NOMO-1 treated with DMSO at 0.1 percent for 48 hours (cell line): ENCODE data around the gene DYSF.
"Not testable (repeated sequence)": the region's sequence is repeated elsewhere in the genome, so short reads cannot be mapped to it uniquely, and the experiment has no call there.

Source experiments
- DNase-seq: peaks from one replicate; lab custom pipeline; 2025; ENCODE audit not compliant: unreplicated experiment; lab: John Stamatoyannopoulos, UW

DYSF gene

DNA sequence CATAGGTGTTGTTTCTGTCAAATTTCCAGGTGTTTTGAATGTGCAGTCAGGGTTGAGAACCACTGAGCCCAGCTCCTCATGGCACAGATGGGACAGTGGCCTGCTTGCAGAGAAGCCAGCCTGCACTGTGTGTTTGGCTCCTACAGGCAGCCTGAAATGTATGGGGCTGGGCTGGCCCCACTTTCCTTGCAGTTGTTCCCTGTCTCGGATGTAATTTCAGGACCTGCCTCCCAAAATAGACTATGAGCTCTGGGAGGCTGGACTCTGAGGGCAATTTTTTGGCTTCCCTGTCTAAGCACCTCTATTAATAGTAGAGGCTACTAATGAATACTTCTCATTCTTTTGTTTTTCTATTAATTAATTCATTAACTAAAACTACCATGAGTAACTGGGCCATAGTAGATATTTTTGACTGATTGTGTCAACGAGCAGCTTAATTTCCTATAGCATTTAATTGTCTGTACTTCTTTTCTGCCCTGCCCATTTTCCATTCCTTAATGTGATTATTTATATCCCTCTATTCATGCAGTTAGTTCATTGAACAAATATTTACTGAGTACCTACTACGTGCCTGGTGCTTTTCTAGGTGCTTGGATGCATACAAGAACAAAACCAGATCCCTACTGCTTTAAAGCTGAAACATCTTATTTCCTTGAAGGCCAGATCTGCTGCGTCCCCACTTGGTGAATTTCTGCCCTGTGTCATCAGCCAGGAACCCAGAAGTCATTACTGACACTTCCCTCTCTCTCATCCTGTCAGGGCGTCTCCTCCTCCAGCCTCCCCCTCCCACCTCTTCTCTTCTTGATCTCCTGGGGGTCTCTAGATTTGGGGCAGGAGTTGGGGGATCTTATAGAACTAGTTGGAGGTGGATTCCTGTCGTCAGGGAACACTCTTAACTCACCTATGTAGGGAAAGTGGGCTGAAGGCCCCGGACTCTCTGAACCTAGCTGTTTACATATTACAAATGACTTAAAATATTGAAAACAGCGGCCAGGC is 16.3 kb downstream of the DYSF start:
- DNase-seq, result no peak

DNA sequence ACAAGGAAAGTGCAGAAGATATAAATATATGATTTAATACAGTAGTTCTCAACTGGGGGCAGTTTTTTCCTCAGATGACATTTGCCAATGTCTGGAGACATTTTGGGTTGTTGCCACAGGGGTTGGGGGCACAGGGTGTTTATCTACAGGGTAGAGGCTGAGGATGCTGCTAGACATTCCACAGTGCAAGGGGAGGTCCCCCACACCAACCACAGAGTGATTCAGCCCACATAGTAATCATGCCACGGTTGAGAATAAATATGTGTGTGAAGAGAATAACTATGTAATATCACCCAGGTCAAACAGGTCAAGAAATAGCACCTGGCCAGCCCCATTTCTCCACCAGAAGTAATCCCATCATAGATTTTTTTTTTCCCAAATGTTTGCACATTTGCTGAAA is 17.9 kb downstream of the DYSF start:
- DNase-seq, result no peak

DNA sequence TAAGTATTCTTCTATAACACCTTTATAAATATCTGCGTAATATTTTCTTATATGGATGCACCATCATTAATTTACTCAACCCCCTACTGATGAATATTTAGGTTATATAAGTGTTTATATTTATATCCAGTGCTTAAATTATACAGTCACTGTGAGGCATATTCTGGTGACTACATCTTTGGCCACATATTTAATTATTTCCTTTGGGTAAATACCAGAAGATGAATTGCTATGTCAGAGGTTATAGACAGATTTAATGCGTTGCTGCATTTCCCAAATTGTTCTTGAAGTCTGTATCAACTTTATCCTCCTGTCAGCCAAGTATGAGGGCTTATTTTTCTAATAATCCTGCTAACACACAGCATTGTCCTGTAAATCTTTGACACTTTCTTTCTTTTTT is 18.7 kb downstream of the DYSF start:
- DNase-seq, result no peak

DNA sequence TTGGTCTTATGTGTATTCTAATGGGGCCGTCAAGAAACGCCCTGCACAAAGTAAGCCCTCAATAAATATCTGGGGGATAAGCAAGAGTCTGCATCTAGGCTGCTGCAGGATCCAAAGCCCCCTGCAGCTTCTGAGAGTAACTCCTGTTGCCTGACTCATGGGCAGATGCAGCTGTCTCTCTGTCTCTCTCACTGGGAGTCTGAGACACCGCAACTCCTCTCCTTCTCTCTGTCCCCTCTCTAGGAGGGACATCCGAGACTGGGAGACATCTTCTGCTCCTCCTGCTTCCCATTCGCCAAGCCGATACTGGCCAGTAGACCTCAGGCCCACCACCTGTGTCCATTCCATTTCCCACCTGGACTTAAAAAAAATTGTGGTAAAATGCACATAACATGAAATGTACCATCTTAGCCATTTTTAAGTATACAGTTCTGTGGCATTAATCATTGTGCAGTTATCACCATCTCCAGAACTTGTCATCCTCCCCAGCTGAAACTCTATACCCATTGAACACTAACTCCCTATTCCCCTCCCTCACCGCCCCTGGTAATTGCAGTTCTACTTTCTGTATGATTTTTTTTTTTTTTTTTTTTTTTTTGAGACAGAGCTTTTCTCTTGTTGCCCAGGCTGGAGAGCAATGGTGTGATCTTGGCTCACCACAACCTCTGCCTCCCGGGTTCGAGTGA is 20.1 kb downstream of the DYSF start:
- no peak for DNase-seq

DNA sequence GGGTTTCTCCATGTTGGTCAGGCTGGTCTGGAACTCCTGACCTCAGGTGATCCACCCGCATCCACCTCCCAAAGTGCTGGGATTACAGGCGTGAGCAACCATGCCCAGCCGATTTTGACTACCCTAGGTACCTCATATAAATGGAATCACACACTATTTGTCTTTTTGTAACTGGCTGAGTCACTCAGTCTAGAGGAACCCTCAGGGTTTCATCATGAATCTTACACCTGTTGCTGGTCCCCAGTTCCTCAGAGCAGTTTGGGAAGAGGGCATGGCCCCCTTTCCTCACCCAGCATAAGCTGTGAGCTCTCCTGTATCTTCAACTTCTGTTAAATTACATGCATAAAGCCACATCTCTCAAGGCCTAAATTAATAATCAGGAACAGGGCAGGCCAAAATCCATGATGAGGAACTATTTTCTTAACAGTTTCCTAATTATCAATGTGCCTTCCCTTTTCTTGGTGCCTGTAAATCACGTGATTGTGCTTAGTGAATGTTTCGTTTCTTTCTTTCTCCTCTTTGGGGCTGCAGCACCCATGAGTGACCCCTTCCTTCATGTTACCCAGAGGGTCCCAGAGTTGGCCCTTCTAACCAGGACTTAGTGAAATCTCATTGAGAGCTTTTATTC is 20.9 kb downstream of the DYSF start:
- peak; percentile 58 for DNase-seq

DNA sequence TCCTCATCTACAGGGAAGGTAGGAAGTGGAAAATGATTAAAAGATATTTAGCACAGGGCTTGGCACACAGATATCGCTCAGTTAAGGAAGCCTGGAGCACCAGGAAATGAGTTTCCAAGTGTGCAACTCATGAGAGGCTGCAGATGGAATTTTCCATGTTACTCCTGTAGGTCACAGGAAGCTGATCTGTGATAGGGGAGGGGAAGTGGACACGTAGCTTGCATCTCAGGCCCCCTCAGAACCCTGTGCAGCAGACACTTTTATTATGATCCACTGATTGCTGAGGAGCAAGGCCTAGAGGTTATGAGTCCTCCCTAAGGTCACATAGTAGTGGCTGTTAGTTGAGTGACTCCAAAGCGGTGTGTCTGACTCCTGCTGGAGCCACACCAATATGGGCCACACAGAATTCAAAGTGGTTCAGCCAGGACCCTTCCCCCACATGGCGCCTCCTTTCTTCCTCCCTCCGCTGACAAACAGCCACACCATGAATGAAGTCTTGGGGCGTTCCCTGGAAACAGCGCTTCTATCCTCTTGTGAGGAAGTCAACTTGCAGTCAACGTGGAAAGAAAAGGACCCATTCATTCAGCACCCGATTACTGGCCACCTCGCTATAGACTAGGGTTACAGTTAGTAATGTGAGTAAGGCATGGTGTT is 21.5 kb downstream of the DYSF start:
- no peak for DNase-seq

DNA sequence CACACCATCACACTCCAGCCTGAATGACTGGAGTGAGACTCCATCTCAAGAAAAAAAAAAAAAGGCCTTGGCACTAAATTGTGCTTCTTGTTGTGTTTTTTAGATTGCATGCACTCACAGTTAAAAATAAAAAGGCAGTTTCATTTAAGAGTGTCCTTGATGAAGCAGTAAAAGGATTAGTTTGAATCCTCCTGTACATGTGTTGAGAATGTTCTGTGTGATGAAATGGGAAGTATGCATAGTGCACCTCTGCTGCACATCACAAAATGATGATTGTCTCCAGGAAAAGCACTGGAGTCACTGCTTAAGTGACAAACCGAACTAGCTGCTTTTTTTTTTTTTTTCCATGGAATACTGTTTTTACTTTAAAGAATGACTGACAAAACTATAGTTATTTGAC is 23.1 kb downstream of the DYSF start:
- no peak for DNase-seq

DNA sequence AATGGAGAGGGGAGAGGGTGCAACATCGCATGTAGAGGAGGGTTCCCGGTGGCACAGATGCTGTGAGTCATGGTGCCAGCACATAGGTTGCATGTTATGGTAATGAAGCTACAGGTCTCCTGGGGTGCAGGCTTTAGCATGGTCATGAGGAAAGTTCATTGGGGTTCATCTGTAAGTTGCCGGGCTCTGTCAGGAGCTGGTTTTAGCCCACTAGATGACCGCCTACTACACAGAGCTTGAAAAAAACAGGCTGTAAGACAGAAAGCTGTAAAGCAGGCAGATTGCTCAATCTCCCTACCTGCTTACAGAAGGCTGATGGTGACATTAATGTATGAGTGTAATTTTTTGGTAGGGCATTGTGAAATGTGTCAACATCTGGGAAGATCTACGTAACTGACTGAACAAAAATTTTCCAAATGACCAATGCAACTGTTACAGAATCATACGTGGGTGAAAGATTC is 23.9 kb downstream of the DYSF start:
- peak; percentile 63 for DNase-seq

DNA sequence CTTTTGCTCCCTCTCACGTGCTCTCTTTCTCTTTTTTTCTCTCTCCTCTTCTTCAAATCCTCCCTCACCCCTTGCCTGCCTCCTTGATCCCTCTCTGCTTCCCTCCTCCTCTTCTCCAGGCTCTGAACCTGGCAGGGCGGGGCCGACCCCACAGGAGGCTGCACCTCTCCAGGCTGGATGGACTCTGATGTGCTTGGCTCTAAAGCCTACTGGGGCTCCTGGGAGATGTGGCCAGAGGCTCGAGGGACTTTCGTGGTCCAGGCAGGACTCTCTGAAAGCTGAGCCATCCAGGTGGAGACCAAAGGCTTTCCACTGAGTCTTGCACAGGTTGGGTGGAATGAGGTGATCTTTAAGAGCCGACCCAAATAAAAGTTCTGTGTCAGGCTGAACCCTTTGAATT is 25.4 kb downstream of the DYSF start:
- DNase-seq, result no peak

DNA sequence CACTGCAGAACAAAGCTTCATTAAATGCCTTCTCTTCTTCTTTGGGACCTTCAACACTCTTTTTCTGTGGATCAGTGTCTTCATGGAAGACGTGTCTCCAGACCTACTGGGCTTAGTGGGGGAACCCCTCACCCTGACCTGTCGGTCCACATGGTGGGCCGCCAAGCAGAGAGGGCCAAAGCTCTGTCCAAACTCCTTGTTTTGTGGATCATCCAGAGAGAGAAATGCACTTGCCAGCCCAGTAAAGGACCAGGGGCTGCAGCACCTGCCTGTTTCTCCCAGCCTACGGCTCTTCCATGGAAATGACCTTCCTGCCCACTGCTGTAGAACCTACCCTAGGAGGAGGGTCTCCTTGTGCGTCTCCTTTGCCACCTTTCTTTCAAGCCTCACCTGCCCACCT is 25.9 kb downstream of the DYSF start:
- DNase-seq, result no peak

DNA sequence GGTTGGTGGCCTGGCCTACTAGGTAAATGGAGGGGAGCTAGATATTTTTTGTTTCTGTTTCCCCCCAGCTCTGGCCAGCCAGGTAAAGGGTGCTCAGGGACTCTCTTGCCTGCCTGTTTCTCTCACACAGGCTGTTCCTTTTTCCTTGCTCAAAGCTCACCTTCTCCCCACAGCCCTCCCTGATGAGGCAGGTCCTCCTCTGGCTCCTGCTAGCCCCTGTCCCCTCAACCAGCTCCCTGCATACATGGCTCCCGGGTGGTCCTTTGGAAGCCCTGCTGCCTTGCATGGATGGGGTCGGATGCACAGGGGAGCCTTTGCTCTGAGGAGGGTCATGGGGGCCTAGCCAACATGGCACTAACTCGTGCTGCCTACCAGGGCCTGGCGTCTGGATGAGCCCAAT is 27.8 kb downstream of the DYSF start:
- DNase-seq, result no peak

DNA sequence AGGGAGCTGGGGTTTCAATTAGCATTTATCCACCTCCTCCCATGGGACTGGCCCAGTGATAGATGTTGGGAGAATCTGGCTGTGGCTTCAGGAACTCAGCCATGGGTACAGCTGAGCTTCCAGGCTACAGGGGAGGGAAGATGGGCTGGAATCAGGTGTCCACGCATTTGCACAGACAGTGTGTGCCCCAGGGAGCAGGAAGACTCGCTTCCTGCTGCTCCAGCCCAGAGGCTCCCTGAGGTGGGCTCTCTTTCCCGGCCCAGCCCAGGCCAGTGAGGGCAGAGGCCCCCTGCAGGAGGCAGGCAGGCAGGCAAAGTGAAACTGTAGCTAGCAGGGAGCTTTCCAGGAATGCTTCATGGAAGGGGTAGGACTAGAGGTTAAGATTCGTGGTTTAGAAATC is 28.7 kb downstream of the DYSF start:
- DNase-seq, result no peak

DNA sequence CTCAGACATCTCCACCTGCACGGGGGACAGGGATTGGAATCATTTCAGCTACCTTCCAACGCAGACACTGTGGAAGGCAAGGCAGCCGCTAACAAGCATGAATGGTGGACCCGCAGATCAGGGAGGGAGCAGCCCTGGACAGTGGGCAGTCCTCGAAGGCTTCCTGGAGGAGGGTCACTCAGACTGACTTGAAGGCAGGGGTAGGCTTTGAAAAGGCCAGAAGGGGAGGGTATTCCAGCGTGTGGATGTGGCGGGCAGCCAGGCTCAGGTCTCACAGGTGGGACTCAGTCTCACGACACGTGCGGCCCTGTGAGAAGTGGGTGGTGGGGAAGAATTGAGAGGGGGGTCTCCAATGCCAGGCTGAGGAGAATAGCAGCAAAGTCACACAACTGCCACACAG is 29.9 kb downstream of the DYSF start:
- DNase-seq, result no peak

DNA sequence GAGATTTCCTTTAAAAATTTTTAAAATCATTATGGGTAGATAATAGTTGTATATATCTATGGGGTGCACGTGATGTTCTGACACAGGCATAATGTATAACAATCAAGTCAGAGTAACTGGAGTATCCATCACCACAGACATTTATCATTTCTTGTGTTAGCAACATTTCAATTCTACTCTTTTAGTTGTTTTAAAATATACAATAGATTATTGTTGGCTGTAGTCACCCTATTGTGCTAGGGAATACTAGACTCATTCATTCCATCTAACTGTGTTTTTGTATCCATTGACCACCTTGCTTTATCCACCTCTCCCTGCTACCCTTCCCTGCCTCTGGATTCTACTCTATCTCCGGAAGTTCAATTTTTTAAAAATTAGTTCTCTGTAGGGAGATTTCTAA is 31.0 kb downstream of the DYSF start:
- DNase-seq, result no peak

DNA sequence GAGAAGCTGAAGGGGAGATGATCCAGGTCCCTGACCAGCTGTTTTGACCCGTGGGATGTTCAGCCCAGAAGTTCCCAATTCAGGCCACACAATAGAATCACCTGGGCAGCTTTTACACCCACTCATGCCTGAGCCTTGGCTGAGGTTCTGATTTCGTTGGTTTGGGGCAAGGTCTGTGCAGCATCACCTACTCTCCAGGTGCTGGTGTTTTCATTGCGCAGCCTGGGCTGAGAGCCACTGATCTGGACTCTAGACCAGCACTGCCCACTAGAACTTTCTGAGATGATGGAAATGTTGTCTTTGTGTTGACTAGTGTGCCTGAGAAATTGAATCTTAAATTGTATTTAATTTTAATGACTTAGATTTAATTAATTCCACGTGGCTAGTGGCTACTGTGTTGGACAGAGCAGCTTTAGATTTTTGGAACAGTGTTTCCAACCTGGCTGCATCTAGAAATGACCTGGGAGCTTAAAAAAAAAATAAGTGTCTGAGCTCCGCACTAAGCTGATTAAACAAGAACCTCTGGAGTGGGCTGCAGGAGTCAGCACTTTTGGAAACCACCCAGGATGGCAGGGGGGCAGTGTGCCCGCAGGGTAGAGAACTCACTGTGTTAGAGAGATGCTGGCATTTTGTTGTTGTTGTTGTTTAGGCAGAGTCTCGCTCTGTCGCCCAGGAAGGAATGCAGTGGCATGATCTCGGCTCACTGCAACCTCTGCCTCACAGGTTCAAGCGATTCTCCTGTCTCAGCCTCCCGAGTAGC is 33.7 kb downstream of the DYSF start:
- DNase-seq, result no peak

DNA sequence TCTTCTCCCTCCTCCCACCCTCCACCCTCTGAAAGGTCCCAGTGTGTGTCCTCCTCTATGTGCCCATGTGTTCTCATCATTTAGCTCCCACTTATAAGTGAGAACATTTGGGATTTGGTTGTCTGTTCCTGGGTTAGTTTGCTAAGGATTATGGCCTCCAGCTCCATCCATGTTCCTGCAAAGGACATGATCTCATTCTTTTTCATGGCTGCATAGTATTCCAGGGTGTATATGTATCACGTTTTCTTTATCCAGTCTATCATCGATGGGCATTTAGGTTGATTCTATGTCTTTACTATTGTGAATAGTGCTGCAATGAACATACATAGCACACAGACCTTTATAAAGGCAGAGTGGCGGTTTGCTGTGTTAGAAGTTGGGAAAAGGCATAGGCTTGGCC is 38.2 kb downstream of the DYSF start:
- DNase-seq, result not testable (repeated sequence)

DNA sequence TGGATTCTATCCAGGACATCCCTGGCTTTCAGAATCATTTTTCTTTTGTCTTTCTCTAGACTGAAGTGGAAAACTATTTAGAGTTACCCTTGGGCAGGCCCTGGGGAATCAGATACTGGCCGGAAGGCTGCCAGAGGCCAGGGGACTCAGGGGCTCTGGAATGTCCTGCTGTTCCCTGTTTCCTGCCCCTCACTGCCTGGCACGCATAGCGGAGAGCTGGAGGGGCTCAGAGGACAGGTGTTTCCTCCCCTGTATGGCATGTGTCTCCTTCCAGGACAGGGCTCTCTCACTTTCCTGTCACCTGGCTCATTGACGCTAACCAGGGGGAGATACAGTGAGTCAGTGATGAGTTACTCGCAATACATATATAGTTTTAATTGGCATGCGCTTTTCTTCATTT is 38.8 kb downstream of the DYSF start:
- no peak for DNase-seq

DNA sequence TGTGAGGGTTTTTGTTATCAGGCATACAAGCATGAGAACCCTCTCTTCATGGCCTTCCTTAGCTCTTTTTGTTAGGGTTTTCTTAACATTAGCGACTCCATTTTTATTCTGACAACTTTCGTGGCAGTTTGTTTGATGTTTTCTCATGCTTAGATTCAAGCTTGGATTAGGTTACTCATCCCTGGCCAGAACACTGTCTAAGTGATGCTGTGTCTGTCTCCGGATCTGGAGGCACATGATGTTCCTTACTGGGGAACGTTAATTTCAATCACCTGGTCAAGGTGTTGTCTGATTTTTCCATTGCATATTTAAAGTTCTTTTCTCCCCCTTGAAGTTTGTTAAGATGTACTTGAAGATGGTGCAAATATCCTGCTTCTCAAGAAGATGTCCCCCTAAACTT is 40.7 kb downstream of the DYSF start:
- no peak for DNase-seq

DNA sequence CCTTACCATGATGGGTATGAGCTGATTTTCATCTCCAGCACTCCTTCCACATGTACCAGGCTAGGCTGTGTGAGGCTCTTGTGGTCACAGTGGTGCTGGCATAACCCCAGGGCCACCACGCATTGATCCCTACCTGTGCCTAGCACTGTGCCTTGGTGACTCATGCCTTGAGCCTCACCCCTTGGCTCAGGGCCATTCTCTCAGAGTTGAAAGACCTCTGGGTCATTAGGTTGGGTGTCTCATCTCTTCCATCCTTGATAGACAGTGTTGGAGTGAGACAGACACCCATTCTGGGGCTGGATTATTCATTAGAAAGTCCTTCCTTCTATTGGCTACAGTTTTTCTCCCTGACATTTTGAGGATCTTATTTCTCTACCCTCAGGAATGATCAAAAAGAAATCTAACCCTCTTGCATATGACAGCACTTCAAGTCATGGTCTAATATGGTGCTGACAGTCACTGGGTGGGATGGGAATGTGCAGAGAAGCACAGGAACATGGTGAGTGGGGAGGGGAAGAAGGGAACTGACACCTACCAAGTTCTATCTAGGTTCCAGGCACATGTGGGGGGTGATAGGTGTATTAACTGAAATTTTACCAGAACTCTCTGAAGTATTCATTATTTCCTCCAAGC is 41.3 kb downstream of the DYSF start:
- no peak for DNase-seq

DNA sequence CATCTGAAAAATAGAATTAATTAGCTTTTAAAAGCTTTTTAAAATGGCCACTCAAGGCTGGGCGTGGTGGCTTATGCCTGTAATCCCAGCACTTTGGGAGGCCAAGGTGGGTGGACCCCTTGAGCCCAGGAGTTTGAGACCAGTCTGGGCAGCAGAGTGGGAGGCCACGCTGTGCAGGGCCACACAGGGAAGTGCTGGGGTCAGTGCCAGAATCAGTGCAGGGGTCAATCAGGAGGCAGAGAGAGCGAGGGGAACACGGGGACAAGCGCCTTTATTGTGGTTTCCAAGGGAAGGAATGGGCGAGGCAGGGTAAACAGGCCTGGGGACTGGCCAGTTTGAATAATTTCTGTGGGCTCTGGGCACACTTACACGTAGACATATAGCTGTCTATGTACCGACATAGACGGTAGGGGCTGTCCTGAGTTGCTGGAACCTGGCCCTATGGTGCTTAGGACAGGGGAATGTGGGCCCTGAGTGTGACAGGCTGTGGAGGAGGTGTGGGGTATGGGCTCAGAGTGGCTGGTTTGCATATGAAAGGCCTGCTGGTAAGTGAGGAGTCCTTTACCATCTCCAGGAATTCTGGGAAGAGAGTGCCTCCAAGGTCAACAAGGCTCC is 42.9 kb downstream of the DYSF start:
- no peak for DNase-seq
